HT1080 (cell line): ENCODE data around the gene PSMG3. TPM values are rescaled to one million over a fixed set of nuclear protein-coding genes. Genes with fewer than 3 reads are reported as not detected.

Source experiments
- DNase-seq: peaks from one replicate; pipeline ENCODE4 v3.0.0-alpha.2; 2015; ENCODE audit warnings: low read depth
- total RNA-seq: library from RNA; depleted of rRNA; stranded (reverse); fragments of >200 nt; shearing (Covaris generic); gene quantifications from 2 replicates; pipeline ENCODE4 v1.2.3, GENCODE V29; 2014

Gene PSMG3
- total RNA-seq, 1 experiment from 2014 or later: 72.1 TPM

- no peak for DNase-seq
Measured at GRCh38 chr7:1546909-1547776, 22.7 kb downstream of the PSMG3 start.

- DNase-seq: no peak
Measured at GRCh38 chr7:1546274-1546908, 23.4 kb downstream of the PSMG3 start.

- no peak for DNase-seq
Measured at GRCh38 chr7:1545417-1546246, 24.2 kb downstream of the PSMG3 start.

GRCh38 chr7:1544896-1545416 is 24.9 kb downstream of the PSMG3 start:
- no peak for DNase-seq

GRCh38 chr7:1544178-1544895 is 25.5 kb downstream of the PSMG3 start:
- no peak for DNase-seq

GRCh38 chr7:1543826-1544177 is 26.0 kb downstream of the PSMG3 start:
- DNase-seq: no peak

GRCh38 chr7:1542841-1543747 is 26.7 kb downstream of the PSMG3 start:
- DNase-seq: no peak

- no peak for DNase-seq
Measured at GRCh38 chr7:1542329-1542728, 27.5 kb downstream of the PSMG3 start.

GRCh38 chr7:1541431-1542162 is 28.2 kb downstream of the PSMG3 start:
- no peak for DNase-seq

GRCh38 chr7:1540776-1541271 is 29.0 kb downstream of the PSMG3 start:
- DNase-seq: no peak

GRCh38 chr7:1539882-1540775 is 29.7 kb downstream of the PSMG3 start:
- no peak for DNase-seq

GRCh38 chr7:1539181-1539881 is 30.5 kb downstream of the PSMG3 start:
- no peak for DNase-seq

GRCh38 chr7:1538544-1539180 is 31.2 kb downstream of the PSMG3 start:
- no peak for DNase-seq

- DNase-seq: peak; percentile 97
Measured at GRCh38 chr7:1537535-1538412, 32.1 kb downstream of the PSMG3 start.

- peak; percentile 97 for DNase-seq
Measured at GRCh38 chr7:1536743-1537534, 32.9 kb downstream of the PSMG3 start.
